ENCODE data around the gene SLC6A9.

The SLC6A9 gene

DNA sequence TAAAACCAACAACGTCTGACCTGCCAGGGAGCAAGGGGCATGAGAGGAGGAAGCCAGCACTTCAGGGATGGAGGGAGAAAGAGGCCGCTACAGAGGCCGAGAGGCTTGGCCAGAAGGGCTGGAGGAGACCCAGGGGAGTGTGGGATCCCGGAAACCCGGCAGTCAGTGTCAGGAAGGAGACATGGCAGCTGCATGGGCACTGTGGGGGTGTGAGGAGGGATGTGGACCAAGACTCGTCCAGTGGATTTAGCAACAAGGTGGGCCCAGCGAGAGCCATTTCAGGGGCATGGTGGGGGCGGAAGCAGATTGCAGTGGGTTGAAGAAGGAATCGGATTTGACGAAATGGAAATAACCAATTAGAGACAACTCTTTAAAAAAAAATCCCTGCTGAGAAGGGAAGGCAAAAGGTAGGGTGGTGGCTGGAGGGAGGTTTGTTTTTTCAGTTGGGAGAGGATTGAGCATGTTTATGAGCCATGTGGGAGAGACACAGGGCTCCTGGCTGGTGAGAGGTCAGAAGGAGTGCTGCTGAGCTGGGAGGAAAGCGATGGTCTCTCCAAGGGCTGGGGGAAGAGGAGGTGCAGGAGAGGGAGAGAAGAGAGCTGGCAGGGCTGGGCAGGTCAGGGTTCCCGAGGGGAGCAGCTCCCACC lies 47.9 kb downstream of the SLC6A9 start:
- no peak for DNase-seq (ENCODE audit: low read depth)

DNA sequence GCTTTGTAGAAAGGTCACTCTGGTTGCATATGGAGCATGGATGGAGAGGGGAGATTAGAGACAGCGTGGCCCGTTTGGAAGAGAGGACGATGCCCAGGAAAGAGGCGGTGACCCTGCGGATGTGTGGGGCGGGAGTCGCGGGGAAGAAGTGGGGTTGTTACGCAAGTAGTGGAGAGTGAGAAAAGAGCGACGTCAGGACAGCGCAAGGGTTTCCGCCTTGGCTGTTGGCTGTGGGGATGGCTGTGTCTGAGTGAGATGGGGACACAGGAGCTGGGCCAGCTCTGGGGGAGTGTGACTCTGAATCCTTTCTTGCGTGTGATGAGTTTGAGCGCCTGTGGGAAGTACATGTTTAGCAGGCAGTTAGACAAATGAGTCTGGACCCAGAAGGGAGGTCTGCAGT lies 48.5 kb downstream of the SLC6A9 start:
- DNase-seq (ENCODE audit: low read depth), result no peak

DNA sequence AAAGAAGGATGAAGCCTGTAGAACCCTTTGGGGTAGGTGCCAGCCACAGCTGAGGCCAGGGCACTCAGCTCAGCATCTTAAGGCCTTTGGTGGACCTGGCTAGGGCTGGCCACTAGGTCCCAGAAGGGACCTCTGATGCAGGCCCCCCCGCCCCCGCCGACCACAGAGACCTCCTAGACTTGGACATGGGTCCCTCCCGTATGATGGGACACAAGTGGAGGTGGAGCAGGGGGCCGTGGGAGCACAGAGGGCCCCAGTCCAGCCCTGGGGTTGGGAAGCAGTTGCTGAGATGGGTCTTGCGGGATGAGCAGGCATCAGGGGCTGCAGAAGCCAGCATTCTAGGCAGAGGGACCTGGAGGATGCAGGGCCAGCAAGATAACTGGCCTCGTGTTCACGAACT lies 49.0 kb downstream of the SLC6A9 start:
- DNase-seq (ENCODE audit: low read depth), result no peak

DNA sequence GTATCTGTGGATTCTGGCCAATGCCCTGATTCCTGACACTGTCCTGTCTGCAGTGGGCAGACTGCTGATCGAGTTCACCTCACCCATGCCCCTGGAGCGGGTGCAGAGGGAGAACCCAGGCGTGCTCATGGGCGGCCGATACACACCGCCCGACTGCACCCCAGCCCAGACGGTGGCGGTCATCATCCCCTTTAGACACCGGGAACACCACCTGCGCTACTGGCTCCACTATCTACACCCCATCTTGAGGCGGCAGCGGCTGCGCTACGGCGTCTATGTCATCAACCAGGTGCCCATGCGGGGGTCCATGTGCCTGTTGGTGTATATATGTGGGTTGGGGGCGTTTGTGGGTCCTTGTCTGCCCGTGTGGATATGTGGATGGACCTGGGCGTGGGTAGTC lies 49.6 kb downstream of the SLC6A9 start:
- DNase-seq (ENCODE audit: low read depth), result no peak

DNA sequence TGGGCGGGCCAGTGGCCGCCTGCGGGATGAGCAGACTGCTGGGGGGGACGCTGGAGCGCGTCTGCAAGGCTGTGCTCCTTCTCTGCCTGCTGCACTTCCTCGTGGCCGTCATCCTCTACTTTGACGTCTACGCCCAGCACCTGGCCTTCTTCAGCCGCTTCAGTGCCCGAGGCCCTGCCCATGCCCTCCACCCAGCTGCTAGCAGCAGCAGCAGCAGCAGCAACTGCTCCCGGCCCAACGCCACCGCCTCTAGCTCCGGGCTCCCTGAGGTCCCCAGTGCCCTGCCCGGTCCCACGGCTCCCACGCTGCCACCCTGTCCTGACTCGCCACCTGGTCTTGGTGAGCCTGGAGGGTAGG lies 50.1 kb downstream of the SLC6A9 start:
- no peak for DNase-seq (ENCODE audit: low read depth)

DNA sequence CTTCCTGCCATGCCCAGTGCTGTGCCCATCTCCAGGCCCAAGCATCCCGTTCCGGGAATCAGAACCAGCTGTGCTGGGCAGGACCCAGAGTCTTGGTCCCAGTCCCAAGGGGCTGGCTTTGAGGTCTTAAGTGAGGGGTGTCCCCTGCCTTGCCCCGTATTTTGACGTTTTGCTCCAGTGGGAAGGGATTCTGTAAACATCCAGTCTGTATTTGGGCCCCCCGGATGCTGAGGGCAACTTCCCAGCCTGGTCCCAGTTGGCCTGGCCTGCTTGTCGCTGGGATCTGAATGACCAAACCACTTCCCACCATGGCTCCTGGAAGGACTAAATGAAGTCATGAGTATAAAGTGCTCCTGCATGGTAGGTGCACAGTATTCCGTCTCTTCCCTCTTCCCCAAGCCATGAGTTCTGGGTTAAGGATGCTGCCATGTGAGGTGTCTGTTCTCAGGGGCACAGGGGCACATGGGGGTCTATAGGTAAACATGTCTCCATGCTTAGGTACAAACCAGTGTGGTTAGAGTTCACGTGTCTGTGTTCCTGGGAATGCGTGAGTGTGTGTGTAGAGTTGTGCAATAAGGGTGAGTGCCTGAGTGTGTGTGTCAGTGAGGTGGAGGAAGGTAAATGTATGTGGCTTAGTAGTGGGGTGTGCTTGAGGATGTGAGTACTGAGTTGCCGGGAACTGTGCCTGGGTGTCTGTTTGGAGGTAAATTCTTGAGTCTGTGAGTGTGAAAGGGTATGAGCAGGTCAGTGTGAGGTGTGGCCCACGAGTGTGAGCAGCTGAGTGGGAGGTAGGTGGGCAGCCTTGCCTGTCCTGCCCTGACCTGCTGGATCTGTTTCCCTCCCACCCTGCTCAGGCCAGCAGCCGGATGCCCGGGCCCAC lies 50.8 kb downstream of the SLC6A9 start:
- no peak for DNase-seq (ENCODE audit: low read depth)

DNA sequence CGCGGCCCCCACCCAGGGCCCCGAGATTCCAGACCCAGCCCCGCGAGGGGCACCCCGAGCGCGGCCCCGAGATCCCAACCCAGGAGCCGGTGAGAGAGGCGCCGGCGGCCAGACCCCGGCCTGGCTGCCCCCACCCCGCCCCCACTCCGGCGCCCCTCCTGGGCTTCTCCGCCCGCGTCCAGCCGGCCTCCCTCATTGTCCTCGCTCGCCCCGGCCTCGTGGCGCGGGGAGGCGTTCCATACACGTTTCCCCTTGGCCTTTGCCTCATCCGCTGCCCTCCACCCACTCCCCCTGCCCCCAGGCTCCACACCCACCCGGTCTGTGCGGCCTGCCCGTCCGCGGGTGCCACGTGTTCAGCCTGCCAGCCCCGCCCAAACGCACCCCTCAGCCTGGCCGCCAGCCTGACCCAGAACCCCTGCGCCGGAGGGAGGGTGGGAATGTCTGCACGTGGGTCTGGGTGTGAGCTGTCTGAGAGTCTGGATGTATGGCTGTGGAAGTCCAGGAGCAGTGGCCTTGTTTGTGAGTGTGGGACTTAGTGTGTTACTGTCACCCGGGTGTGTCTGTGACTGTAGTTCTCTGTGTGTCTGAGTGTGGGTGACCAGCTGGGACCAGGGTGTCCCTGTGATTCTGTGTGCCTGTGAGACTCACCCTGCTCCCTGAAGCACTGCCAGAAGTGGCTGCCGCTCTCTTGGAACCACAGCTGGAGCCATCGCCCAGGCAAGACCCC lies 51.6 kb downstream of the SLC6A9 start:
- DNase-seq (ENCODE audit: low read depth), result no peak

DNA sequence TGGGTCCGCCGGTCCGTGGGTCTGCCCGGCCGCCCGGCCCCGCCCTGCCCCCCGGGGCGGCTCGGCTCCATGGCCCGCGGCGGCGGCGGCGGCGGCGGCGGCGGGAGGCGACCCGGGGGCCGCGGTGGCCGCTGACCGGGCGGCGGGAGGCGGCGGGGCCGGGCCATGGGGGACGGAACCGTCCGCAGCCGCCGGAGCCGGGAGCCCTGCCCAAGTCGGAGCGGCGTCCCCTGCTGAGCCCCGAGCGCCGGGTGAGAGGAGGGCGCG lies 52.1 kb downstream of the SLC6A9 start:
- no peak for DNase-seq (ENCODE audit: low read depth)

DNA sequence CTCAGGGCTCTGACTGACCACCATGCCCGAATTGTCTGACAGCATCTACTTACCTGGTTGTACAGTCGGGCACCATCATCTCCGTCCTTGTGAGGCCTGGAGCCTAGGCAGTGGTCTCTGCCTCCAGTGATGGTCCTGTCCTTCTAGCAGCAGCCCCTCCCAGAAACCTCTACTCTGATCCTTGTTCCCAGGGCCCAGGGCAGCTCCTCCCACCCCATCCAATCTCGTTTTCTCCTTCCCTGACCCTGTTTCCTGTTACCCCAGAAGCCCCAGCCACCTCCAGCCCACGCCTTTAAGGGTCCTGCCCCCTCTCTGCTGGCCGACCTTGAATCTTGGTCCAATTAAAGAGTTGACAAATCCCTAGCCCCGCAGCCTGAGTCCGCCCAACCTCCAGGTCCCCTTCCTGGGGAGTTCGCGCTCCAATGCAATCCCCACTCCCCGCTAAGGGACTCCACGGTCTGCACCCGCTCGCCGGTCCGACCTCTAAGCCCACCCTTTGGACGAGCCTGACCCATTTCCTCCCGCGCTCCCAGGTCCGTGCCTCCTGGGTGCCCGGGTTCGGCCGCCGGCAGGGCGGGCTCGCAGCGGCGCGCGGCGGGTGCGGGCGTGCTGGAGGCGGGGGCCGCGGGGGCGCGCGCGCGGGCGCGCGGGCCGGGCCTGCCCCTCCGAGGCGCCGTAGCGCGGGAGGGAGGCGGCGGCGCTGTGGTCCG lies 52.6 kb downstream of the SLC6A9 start, which contains the start of gene B4GALT2:
Gene B4GALT2 (plus strand): TSS at position 660 of the 710 bp plus-strand sequence. CDS start 1,951 bp downstream, outside the sequence.
- no peak for DNase-seq (ENCODE audit: low read depth)

DNA sequence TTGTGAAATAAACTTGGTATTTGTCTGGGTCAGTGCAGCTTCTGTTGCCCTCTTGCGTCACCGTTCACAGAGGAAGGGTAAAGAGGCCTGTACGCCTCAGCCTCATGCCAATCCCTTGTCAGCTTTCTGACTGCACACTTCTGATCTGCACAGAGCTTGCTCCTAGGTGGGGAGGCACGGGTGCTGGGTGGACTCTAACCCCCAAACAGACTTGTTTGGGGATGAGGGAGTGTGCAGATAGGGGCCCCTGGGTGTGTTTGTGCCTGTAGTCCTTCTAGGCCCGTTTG lies 53.1 kb downstream of the SLC6A9 start:
- no peak for DNase-seq (ENCODE audit: low read depth)

DNA sequence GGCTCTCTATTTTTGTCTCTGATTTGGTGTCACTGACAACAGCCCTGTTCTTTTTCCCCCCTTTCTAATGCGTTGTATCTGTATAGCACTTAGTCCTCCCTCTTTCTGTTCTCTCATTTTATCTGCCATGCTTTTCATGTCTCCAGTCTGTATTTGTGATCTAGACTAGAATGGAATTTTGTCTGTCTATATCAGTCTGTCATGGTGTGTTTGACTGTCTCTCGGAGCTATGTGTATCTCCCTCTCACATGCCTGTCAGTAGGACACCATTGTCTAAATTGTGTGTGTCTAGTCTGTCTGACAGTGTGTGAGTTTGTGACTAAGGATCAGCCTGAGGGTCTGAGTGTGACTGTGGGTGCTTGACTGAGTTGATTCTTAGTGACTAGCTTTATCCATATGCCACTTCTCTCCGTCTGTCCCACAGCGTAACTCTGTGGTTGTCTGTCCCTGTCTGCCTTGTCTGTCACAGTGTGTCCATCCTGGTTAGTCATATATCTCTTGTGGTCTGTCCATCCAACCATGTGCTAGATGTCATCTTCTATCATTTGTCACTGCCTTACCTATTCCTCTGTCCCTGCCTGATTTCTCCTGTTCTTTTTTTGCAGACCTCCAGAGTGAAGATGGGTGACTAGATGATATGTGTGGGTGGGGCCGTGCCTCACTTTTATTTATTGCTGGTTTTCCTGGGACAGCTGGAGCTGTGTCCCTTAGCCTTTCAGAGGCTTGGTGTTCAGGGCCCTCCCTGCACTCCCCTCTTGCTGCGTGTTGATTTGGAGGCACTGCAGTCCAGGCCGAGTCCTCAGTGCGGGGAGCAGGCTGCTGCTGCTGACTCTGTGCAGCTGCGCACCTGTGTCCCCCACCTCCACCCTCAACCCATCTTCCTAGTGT lies 53.6 kb downstream of the SLC6A9 start:
- no peak for DNase-seq (ENCODE audit: low read depth)

DNA sequence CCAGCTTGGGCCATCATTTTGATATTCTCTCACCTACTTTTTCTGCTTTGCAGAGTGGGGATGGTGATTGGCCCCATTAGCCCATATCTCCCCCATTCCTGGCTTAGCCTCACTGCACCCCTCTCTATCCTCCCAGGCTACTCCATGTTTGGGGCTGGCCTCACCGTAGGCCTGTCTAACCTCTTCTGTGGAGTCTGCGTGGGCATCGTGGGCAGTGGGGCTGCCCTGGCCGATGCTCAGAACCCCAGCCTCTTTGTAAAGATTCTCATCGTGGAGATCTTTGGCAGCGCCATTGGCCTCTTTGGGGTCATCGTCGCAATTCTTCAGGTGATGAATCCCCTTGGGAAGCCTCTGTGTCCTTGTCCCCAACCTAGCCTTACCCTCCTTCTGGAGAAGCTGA lies 54.4 kb downstream of the SLC6A9 start:
- no peak for DNase-seq (ENCODE audit: low read depth)

DNA sequence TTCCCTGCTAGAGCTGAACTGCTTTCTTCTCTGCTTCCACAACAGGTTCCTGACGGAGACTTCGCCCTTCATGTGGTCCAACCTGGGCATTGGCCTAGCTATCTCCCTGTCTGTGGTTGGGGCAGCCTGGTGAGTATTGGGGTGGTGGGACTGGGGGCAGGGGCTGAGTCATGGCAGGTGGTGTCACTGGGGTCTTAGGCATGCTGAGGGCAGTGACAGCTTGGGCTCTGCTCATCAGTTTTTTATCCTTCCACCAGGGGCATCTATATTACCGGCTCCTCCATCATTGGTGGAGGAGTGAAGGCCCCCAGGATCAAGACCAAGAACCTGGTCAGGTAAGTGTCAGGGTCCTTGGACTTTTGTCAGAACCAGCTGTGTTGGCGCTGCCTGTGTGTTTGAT lies 55.2 kb downstream of the SLC6A9 start:
- DNase-seq (ENCODE audit: low read depth), result no peak

DNA sequence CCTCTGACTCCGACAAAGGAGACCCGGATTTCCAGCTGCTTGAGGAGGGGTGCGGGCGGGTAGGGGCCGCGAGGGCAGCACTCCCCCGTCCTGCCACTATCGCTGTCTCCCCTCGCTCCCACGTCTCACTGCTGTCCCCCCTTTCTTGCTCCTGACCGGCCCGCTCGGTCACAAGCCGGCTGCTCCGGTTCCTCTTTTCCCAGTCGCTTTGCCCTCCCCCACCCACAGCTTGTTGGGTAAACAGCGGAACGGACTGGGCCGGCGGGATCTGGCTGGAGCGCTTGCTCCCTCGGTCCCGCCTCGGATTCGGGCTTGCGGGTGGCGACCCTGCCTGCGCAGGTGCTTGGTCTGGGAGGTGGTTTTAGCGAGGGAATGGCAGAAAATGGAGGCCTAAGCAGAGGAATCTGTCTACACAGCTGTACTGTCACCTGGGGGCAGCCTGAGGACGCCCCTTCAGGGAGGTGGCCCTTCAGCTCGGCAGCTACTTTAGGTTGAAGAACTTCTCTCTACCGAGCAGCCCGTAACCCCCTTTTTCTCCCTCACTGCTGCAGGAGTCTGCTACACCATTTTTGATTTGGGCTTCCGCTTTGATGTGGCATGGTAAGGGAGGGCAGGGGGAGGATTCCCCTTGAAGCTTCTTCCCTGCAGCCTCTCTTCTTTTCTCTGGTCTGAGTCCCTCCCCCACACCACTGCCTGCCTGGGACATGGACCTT lies 55.9 kb downstream of the SLC6A9 start:
- no peak for DNase-seq (ENCODE audit: low read depth)

DNA sequence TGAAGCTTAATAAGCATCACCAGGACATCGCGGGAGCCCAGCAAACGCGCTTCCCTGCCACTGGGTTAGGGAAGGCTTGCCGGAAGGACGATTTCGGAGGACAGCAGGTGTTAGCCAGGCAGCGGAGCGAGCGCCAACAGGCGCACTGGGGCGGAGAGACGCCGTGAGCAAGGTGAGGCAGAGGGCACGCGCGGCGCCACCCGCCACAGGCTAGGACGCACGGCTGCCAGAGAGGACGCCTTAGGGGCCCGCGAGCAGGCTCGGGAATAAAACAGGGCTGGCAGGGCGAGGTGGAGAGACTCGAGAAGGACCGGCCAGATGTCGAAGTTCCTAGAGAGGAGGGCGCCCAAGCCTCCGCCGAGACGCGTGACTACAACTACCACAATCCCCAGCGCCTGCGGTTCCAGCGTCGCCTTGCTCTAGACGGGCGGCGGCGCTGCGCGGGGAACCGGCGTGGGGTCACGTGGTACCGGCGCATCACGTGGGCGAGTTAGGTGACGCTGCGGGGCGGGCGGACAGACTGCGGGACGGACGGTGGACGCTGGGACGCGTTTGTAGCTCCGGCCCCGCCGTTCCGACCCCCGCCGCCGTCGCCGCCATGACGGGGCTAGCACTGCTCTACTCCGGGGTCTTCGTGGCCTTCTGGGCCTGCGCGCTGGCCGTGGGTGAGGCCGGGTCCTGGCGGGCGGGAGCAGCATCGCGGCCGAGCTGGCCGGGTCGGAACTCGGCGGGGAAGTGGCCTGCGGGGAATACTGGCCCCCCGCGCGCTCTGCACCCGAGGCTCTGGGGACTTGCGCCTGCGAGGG lies 56.6 kb downstream of the SLC6A9 start, which contains the start of gene ATP6V0B:
Gene ATP6V0B (plus strand): TSS at position 518 of the 806 bp plus-strand sequence. CDS start 81 bp downstream, at position 599.
- peak; percentile 95 for DNase-seq (ENCODE audit: low read depth)

DNA sequence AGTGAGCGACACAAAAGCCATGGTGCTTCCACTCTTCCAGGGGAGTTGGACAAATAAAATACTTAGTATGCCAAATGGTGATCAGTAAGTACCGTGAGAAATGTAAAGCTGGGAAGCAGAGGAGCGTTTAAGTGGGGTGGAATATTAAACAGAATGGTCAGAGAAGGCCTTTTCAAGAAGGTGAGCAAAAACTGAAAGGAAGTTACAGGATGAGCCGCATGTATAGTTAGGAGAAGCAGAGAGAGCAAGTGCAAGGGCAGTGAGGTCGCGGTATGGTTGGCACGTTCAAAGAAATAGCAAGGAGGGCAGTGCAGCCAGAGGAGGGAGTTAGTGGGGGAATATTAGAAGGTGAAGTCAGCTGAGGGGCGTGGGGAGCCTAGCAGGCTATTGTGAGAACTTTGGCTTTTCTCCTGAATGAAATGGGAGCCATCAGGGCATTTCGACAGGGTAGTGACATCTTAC lies 57.2 kb downstream of the SLC6A9 start:
- no peak for DNase-seq (ENCODE audit: low read depth)

DNA sequence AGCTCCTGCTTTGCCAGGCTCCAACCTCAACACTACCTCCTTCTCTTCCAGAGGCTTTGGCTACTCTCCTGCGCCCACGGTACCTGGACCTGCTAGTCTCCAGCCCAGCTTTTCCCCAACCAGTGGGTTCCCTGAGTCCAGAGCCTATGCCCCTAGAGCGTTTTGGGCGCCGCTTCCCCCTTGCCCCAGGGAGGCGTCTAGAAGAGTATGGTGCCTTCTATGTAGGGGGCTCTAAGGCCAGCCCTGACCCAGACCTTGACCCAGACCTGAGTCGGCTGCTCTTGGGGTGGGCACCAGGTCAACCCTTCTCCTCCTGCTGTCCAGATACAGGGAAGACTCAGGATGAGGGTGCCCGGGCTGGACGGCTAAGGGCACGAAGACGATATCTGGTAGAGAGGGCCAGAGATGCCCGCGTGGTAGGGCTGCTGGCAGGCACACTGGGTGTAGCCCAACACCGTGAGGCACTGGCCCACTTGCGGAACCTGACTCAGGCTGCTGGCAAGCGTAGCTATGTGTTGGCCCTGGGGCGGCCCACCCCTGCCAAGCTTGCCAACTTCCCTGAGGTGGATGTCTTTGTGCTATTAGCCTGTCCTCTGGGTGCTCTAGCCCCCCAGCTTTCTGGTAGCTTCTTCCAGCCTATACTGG lies 59.8 kb downstream of the SLC6A9 start:
- no peak for DNase-seq (ENCODE audit: low read depth)

DNA sequence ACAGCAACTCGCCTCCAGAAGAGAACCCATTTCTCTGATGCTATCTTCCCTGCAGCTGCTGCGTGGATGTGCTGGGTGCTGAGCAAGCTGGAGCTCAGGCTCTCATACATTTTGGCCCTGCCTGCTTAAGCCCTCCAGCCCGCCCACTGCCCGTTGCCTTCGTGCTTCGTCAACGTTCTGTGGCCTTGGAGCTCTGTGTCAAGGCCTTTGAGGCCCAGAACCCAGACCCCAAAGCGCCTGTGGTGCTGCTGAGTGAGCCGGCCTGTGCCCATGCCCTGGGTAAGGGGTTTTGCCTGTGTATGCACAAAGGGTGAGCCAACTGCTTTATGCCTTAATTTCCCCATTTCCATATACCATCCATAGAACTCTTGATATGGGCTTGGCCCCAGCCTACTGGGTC lies 60.4 kb downstream of the SLC6A9 start:
- no peak for DNase-seq (ENCODE audit: low read depth)

DNA sequence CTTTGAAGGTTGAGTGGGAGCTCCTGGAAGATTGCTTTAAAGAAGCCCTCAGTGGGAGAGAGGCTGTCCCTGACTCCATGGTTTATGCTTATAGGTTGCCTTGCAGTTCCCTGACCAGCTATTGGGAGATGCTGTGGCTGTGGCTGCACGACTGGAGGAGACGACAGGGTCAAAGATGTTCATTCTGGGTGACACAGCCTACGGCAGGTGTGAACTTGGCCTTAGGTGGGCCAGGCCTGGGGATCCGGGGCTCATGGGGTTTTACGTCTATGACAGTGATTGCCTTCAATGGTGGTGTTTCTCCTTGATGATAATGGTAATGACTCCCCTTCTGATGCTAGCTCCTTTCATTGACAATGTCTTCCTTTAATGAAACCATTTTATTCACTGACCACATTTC lies 60.8 kb downstream of the SLC6A9 start:
- no peak for DNase-seq (ENCODE audit: low read depth)

Data from stimulated activated CD8-positive, alpha-beta memory T cell treated with anti-CD3 and anti-CD28 coated beads, Interleukin-7, amount 100 ng/mL, for 24 hours (primary cell).